H1 (cell line): Measurements from ENCODE around the gene CUZD1. TPM values are rescaled to one million over a fixed set of nuclear protein-coding genes. Genes with fewer than 3 reads are reported as not detected.

Experiments used
- CTCF ChIA-PET: fragments of 300-600 bp; sonication (Branson Sonifier 250); formaldehyde crosslinking; loops from one replicate; lab custom pipeline; 2021; ENCODE audit not compliant: partially characterized antibody; lab: Charles Lee
- POLR2A ChIA-PET: fragments of 300-600 bp; sonication (Branson Sonifier 250); formaldehyde crosslinking; loops from one replicate; lab custom pipeline; 2021; ENCODE audit warnings: inconsistent platforms; ENCODE audit not compliant: partially characterized antibody; lab: Charles Lee
- DNase-seq, 2 experiments: peaks; one replicate each; pipeline versions ENCODE4 v3.0.0 to v3.0.0-alpha.2; 2010 to 2022; ENCODE audit warnings: low spot score in 2 of 2, low read depth in 1 of 2, mixed read lengths in 1 of 2
- FAIRE-seq: peaks from 2 replicates; lab custom pipeline; 2011; peaks lifted over from hg19 to GRCh38; lab: Jason Lieb, UNC
- H2AFZ ChIP-seq: 2 replicates; pipeline ENCODE4 v1.8.1; 2012; ENCODE audit warnings: low read length, inconsistent platforms
- H2AK5ac ChIP-seq: 2 replicates; pipeline ENCODE4 v1.6.1; 2013; ENCODE audit warnings: low read depth, low read length
- H2BK120ac ChIP-seq: replicated peaks from 2 replicates; pipeline ENCODE3; 2013; ENCODE audit warnings: low read depth, low read length, inconsistent platforms
- H2BK12ac ChIP-seq: 2 replicates; pipeline ENCODE4 v1.6.1; 2013; ENCODE audit warnings: low read depth, low read length
- H2BK15ac ChIP-seq: 2 replicates; pipeline ENCODE4 v1.6.1; 2013; ENCODE audit warnings: low read length
- H2BK20ac ChIP-seq: 2 replicates; pipeline ENCODE4 v1.6.1; 2013; ENCODE audit warnings: low read length
- H2BK5ac ChIP-seq: 2 replicates; pipeline ENCODE4 v1.6.1; 2013; ENCODE audit warnings: low read depth, low read length
- H3K14ac ChIP-seq: 2 replicates; pipeline ENCODE4 v1.6.1; 2013; ENCODE audit warnings: inconsistent platforms; ENCODE audit not compliant: insufficient read length
- H3K18ac ChIP-seq: 2 replicates; pipeline ENCODE4 v1.6.1; 2013; ENCODE audit warnings: low read length; ENCODE audit errors: extremely low read depth
- H3K23ac ChIP-seq: 2 replicates; pipeline ENCODE4 v1.6.1; 2013; ENCODE audit warnings: inconsistent platforms; ENCODE audit not compliant: insufficient read length
- H3K23me2 ChIP-seq: 2 replicates; pipeline ENCODE4 v1.6.1; 2013; ENCODE audit warnings: low read depth, low read length
- H3K27ac ChIP-seq: 2 replicates; pipeline ENCODE4 v1.6.1; 2011; ENCODE audit warnings: low read depth, low read length, inconsistent platforms
- H3K27me3 ChIP-seq, 4 experiments: replicated peaks in 1 of 4; 1 replicate in 1 of 4; 2 replicates in 3 of 4; pipeline versions ENCODE4 v1.6.1 to v1.8.1; 2011 to 2013; ENCODE audit warnings: low read length in 3 of 4, mild to moderate bottlenecking in 3 of 4, inconsistent platforms in 2 of 4, mixed read lengths in 2 of 4, moderate library complexity in 1 of 4; ENCODE audit not compliant: control insufficient read depth in 3 of 4, insufficient read depth in 3 of 4; ENCODE audit errors: extremely low read depth in 1 of 4
- H3K36me3 ChIP-seq, 4 experiments: 2 replicates each; pipeline versions ENCODE4 v1.6.1 to v1.8.1; 2011 to 2013; ENCODE audit warnings: mild to moderate bottlenecking in 4 of 4, low read length in 3 of 4, moderate library complexity in 2 of 4, control low read depth in 1 of 4, inconsistent platforms in 1 of 4; ENCODE audit not compliant: insufficient read depth in 4 of 4, control insufficient read depth in 2 of 4
- H3K4ac ChIP-seq: replicated peaks from 2 replicates; pipeline ENCODE3; 2013; ENCODE audit warnings: low read length, low read depth, mixed read lengths, inconsistent platforms; ENCODE audit not compliant: insufficient read length
- H3K4me1 ChIP-seq, 4 experiments: replicated peaks in 1 of 4; 1 replicate in 1 of 4; 2 replicates in 3 of 4; pipeline versions ENCODE4 v1.6.1 to v1.8.1; 2011 to 2013; ENCODE audit warnings: low read length in 3 of 4, inconsistent platforms in 2 of 4, mixed read lengths in 1 of 4; ENCODE audit not compliant: insufficient read depth in 4 of 4, control insufficient read depth in 3 of 4
- H3K4me2 ChIP-seq, 2 experiments: 2 replicates each; pipeline versions ENCODE4 v1.6.1 to v1.8.1; 2011 to 2013; ENCODE audit warnings: low read depth in 2 of 2, low read length in 2 of 2, control low read depth in 1 of 2, inconsistent platforms in 1 of 2, mild to moderate bottlenecking in 1 of 2; ENCODE audit not compliant: insufficient read depth in 1 of 2
- H3K4me3 ChIP-seq, 4 experiments: fragments of 200-600, 300-600 bp in 1 of 4; sonication (generic), shearing (Covaris generic), sonication (Bioruptor Twin) in 1 of 4; 2 replicates each; pipeline versions ENCODE4 v1.5.1 to v1.8.1; 2011 to 2016; ENCODE audit warnings: low read length in 4 of 4, low read depth in 3 of 4, control low read depth in 2 of 4, inconsistent platforms in 2 of 4, mild to moderate bottlenecking in 2 of 4, mixed read lengths in 1 of 4, moderate library complexity in 1 of 4; ENCODE audit not compliant: insufficient read depth in 2 of 4; ENCODE audit errors: extremely low read depth in 1 of 4
- H3K56ac ChIP-seq: replicated peaks from 2 replicates; pipeline ENCODE3; 2013; ENCODE audit warnings: low read depth, mild to moderate bottlenecking, mixed read lengths, low read length, inconsistent platforms; ENCODE audit not compliant: insufficient read length
- H3K79me1 ChIP-seq: 2 replicates; pipeline ENCODE4 v1.6.1; 2013; ENCODE audit warnings: low read depth, low read length, control low read depth
- H3K79me2 ChIP-seq, 2 experiments: 2 replicates each; pipeline versions ENCODE4 v1.6.1 to v1.8.1; 2012 to 2013; ENCODE audit warnings: low read length in 2 of 2, mild to moderate bottlenecking in 2 of 2, inconsistent platforms in 1 of 2; ENCODE audit not compliant: insufficient read depth in 2 of 2, control insufficient read depth in 1 of 2
- H3K9ac ChIP-seq, 4 experiments: replicated peaks in 1 of 4; 1 replicate in 1 of 4; 2 replicates in 3 of 4; pipeline versions ENCODE4 v1.6.1 to v1.8.1; 2011 to 2013; ENCODE audit warnings: low read depth in 3 of 4, low read length in 3 of 4, control low read depth in 2 of 4, mild to moderate bottlenecking in 2 of 4, moderate library complexity in 2 of 4, inconsistent platforms in 1 of 4; ENCODE audit errors: extremely low read depth in 1 of 4
- H3K9me3 ChIP-seq, 2 experiments: 2 replicates each; pipeline versions ENCODE4 v1.6.1 to v1.8.1; 2012 to 2013; ENCODE audit warnings: mild to moderate bottlenecking in 2 of 2, moderate library complexity in 2 of 2, control low read depth in 1 of 2, inconsistent platforms in 1 of 2, low read depth in 1 of 2, low read length in 1 of 2, mixed read lengths in 1 of 2; ENCODE audit not compliant: insufficient read depth in 2 of 2
- H4K20me1 ChIP-seq, 2 experiments: replicated peaks in 1 of 2; 2 replicates each; pipeline versions ENCODE3 to v1.8.1; 2011 to 2013; ENCODE audit warnings: inconsistent platforms in 2 of 2, low read length in 2 of 2, mild to moderate bottlenecking in 1 of 2; ENCODE audit not compliant: insufficient read depth in 2 of 2, control insufficient read depth in 1 of 2
- H4K5ac ChIP-seq: 2 replicates; pipeline ENCODE4 v1.6.1; 2013; ENCODE audit warnings: low read length, low read depth, mixed read lengths, inconsistent platforms; ENCODE audit not compliant: insufficient read length
- H4K8ac ChIP-seq: 2 replicates; pipeline ENCODE4 v1.8.0; 2013; ENCODE audit warnings: mild to moderate bottlenecking, moderate library complexity, low read length, inconsistent platforms; ENCODE audit not compliant: insufficient read depth; ENCODE audit errors: extremely low read depth
- H4K91ac ChIP-seq: replicated peaks from 2 replicates; pipeline ENCODE3; 2013; ENCODE audit warnings: low read length, mixed read lengths, inconsistent platforms; ENCODE audit not compliant: insufficient read length
- NANOG ChIP-seq: IDR thresholded peaks from 2 replicates; pipeline ENCODE4 v1.6.1; 2011; ENCODE audit warnings: low read length, low read depth, mild to moderate bottlenecking, inconsistent platforms; ENCODE audit not compliant: insufficient read depth, poor library complexity, severe bottlenecking
- RNF2 ChIP-seq: fragments of 200-900, 300-1000 bp; sonication (generic); IDR thresholded peaks from 2 replicates; pipeline ENCODE4 v1.7.1; 2016; ENCODE audit warnings: borderline replicate concordance, low read depth, mild to moderate bottlenecking, antibody characterized with exemption, low read length; ENCODE audit not compliant: poor library complexity, severe bottlenecking; ENCODE audit errors: missing control alignments
- SIX5 ChIP-seq: IDR thresholded peaks from 2 replicates; pipeline ENCODE4 v1.6.1; 2011; ENCODE audit warnings: mild to moderate bottlenecking, low read depth, low read length
- WGBS, 2 experiments: shearing (Covaris generic) in 1 of 2; methylation state at CpG; one replicate each; pipeline versions ENCODE4 v1.1.6 to v1.1.7; 2013 to 2015; ENCODE audit warnings: low lambda C conversion rate in 2 of 2, mixed read lengths in 2 of 2, inconsistent platforms in 1 of 2, low coverage in 1 of 2, missing lambda C conversion rate in 1 of 2; ENCODE audit not compliant: insufficient replicate concordance in 2 of 2, insufficient coverage in 1 of 2, insufficient read length in 1 of 2; ENCODE audit errors: extremely low coverage in 1 of 2, missing lambda C conversion rate in 1 of 2; 5-methylcytosine and 5-hydroxymethylcytosine counted together
- polyA plus RNA-seq, 7 experiments: library from polyadenylated mRNA; depleted of rRNA in 3 of 7; stranded (reverse) in 5 of 7; unstranded in 2 of 7; fragments of >200 nt in 5 of 7; fragments of 200-250 nt in 2 of 7; gene quantifications; 1 replicate in 5 of 7; 2 replicates in 1 of 7; 4 replicates in 1 of 7; pipeline versions ENCODE4 v1.2.1 to v1.2.3, GENCODE V29; 2011 to 2013; ENCODE audit warnings: missing spikeins in 2 of 7, mixed read lengths in 2 of 7
- total RNA-seq: library from RNA; stranded (reverse); fragmentation: NEBNext Ultra II Directional; extraction: Animal tissue kit (Norgen Biotek cat#: 25700); gene quantifications from 2 replicates; pipeline ENCODE4 v1.2.1, GENCODE V29; 2021

CUZD1 gene
- total and polyA plus RNA-seq, 2 of the 8 experiments (the other 6 are each of a cell fraction or from before 2014, with no cell fraction given): 11.9 to 30.0 TPM

DNA sequence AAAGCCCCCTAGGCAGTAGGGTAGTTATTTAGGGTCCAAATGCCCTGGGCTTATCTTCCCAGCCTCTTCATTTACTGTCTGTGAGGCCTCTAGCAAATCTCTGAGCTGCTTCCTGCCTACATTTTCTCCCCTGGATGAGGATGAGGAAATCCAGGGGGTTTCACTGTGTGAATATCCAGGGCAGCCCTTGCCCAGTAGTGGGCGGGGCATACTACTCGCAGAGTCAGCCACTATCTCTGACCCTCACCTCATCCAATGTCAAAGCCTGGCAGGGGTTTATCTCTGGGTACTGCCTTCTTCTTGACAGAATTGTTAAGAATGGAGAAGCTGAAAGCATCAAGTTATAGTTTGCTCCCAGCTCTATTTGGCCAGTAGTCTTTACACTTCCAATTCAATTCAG, 48.9 kb downstream of the CUZD1 start:
- Histone ChIP-seq H2BK12ac (no peak overlapping the region), H3K9me3 (no peaks in the 10 kb centered on the region), H4K20me1 (no peaks in the 10 kb centered on the region), H2BK120ac (no peak overlapping the region), H3K79me2 (no peaks in the 10 kb centered on the region), H2BK20ac (no peak overlapping the region), H2AK5ac (no peak overlapping the region), H2BK5ac (no peak overlapping the region), H4K91ac (no peak overlapping the region), H3K27ac (no peak overlapping the region), H4K8ac (peak overlapping the region; percentile 29; the same call in 1 of the 2 replicates), H4K5ac (no peak overlapping the region), H3K4me2 (no peak overlapping the region), H3K18ac (no peak overlapping the region), H3K4ac (no peak overlapping the region), H3K14ac (no peak overlapping the region), H2BK15ac (no peak overlapping the region), H3K36me3 (no peaks in the 10 kb centered on the region), H2AFZ (peak overlapping the region; percentile 41; the same call in 1 of the 2 replicates), H3K4me1 (no peaks in the 10 kb centered on the region), H3K23me2 (0 out of 2 replicates have a peak, but pooled peaks cover 2% of the 10 kb centered on the region), H3K23ac (no peak overlapping the region), H3K9ac (no peak overlapping the region), H3K27me3 (no peaks in the 10 kb centered on the region), H3K56ac (no peak overlapping the region), H3K79me1 (no peaks in the 10 kb centered on the region), H3K4me3 (no peak overlapping the region)
- FAIRE-seq (no peak), DNase-seq (no peak)
- ChIA-PET CTCF (no interaction called here), POLR2A (no interaction called here)
- no peak for TF ChIP-seq RNF2
- no peak for TF ChIP-seq SIX5
- no peak for TF ChIP-seq NANOG
- WGBS, 2 experiments: 50% methylated on average over 2 of the region's 2 CpGs; no CpG with 5 or more reads in 1 of the 2 experiments
